ENCODE results near the gene RBM28.

- TF ChIP-seq GATA3 (IDR thresholded peaks at IDR 0.05; ENCODE audit: low read depth, low read length) (no peak), GATA2 (IDR thresholded peaks at IDR 0.05; ENCODE audit: low read depth, low read length) (no peak)
Observed at GRCh38 chr7:128378637-128379036, 34.9 kb upstream of the RBM28 start.

All from SH-SY5Y (cell line).